Progenitor cell of endocrine pancreas (in vitro differentiated cells): Measurements from ENCODE around the gene MAPK14. TPM values are rescaled to one million over a fixed set of nuclear protein-coding genes. Genes with fewer than 3 reads are reported as not detected.
"Not testable (repeated sequence)": the region's sequence is repeated elsewhere in the genome, so short reads cannot be mapped to it uniquely, and the experiment has no call there.

Source experiments
- DNase-seq: peaks from one replicate; pipeline ENCODE4 v3.0.0; 2021; ENCODE audit warnings: low spot score; ENCODE audit not compliant: unreplicated experiment
- H3K27ac Mint-ChIP-seq: 2 replicates; pipeline ENCODE4 v1.8.0; 2021; ENCODE audit warnings: mild to moderate bottlenecking, moderate library complexity, mixed read lengths
- H3K27me3 Mint-ChIP-seq: 2 replicates; pipeline ENCODE4 v1.8.0; 2021; ENCODE audit warnings: mixed read lengths
- H3K36me3 Mint-ChIP-seq: 2 replicates; pipeline ENCODE4 v1.8.0; 2022; ENCODE audit warnings: mixed read lengths; ENCODE audit not compliant: insufficient read depth
- H3K4me1 Mint-ChIP-seq: 2 replicates; pipeline ENCODE4 v1.8.0; 2021; ENCODE audit warnings: low read depth, mixed read lengths
- H3K4me3 Mint-ChIP-seq: 2 replicates; pipeline ENCODE4 v1.8.0; 2021; ENCODE audit warnings: low read depth, mild to moderate bottlenecking, moderate library complexity, mixed read lengths
- H3K9me3 Mint-ChIP-seq: 2 replicates; pipeline ENCODE4 v1.8.0; 2021; ENCODE audit warnings: low read depth, mixed read lengths
- CTCF ChIP-seq: fragments of 200-600 bp; sonication (generic); IDR thresholded peaks from one replicate; pipeline ENCODE4 v1.5.0; 2021; ENCODE audit warnings: antibody characterized with exemption, mild to moderate bottlenecking; ENCODE audit not compliant: unreplicated experiment
- long read RNA-seq: library from polyadenylated mRNA; unstranded; transcript quantifications from one replicate; pipeline ENCODE4 v2.0.0, GENCODE V29; 2020
- total RNA-seq: library from RNA; stranded (reverse); gene quantifications from 2 replicates; pipeline ENCODE4 v1.2.1, GENCODE V29; 2021

Gene MAPK14
- total RNA-seq = 43.3 and 43.7 TPM in 2 replicates
- long read RNA-seq, full-length matches to known transcripts = 1 of 18 reads
- long read RNA-seq, partial matches to known transcripts = 6 of 18 reads
- long read RNA-seq, other reads (novel, unspliced or antisense) = 11 of 18 reads

GRCh38 chr6:36027501-36028087 is at the start of gene MAPK14:
Gene MAPK14, plus strand, starts transcription at chr6:36027808. Its CDS starts 350 bp downstream, at chr6:36028158.
- Mint-ChIP-seq H3K9me3 (no peaks in the 10 kb centered on the region), H3K27ac (peak within 1 kb of the TSS; percentile 93), H3K36me3 (peaks cover 1% of the 10 kb centered on the region), H3K4me1 (peaks cover 38% of the 10 kb centered on the region), H3K4me3 (peak within 1 kb of the TSS; percentile 85), H3K27me3 (peaks cover 17% of the 10 kb centered on the region)
- peak; percentile 72 for TF ChIP-seq CTCF
- peak; percentile 98 for DNase-seq

DNA sequence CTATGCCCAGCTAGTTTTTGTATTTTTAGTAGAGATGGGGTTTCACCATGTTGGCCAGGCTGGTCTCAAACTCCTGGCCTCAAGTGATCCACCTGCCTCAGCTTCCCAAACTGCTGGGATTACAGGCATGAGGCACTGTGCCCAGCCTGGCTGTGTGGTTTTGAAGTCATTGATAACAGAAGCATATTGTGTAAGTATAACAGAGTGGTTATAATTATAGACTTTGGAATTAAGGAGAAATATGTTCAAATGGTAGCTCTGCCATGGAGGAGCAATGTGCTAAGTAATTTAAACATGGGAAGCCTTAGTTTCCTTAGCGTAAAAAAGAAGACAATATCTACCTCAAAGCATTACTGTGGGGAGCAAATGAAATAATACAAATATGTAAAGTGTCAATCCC is 47.5 kb upstream of the MAPK14 start:
- H3K27me3 Mint-ChIP-seq, H3K27ac Mint-ChIP-seq, DNase-seq, H3K9me3 Mint-ChIP-seq, H3K4me1 Mint-ChIP-seq, H3K4me3 Mint-ChIP-seq, H3K36me3 Mint-ChIP-seq: not testable (repeated sequence)

DNA sequence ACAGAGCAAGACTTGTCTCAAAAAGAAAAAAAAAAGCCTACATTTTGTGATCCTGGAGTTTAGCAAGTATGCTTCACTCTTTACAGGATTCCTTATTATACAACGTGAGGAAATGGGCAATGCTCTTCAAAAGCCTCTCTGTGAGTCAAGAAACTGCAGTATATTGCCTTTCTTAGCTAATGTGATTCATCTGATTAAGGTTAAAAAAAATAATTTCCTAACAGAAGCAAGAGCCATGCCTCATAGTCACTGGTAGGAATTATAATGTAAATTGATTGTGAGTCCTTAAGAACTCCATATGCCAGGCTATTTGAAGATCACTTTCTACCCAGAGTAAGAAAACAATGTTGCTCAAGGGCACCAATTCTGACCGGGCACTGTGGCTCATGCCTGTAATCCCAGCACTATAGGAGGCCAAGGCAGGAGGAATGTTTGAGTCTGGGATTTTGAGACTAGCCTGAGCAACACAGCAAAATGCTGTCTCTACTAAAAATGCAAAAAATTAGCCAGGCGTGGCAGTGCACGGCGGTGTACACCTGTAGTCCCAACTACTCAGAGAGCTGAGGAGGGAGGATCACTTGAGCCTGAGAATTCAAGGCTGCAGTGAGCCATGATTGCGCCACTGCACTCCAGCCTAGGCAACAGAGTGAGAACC is 46.5 kb upstream of the MAPK14 start:
- no peak for DNase-seq
- Mint-ChIP-seq H3K4me3 (no peak overlapping the region), H3K27ac (no peak overlapping the region), H3K9me3 (no peaks in the 10 kb centered on the region), H3K27me3 (peaks cover 2% of the 10 kb centered on the region), H3K4me1 (no peaks in the 10 kb centered on the region), H3K36me3 (no peaks in the 10 kb centered on the region)
- no peak for TF ChIP-seq CTCF

DNA sequence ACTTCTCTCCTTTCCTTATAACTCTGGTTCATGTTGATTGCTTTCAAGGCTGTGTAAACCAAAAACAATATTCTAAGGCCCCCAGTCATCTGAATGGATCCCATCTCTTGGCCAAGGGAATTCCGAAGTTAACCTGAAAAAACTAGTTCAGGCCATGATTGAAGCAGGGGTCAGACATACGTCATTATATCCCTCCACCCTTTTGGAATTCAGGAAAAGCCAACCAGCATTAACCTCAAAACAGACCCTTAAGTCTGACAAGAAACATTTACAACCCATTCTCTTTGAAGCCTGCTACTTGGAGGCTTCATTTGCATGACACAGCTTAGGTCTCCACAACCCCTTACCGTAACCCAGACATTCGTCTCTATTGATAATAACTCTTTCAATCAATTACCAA is 42.9 kb upstream of the MAPK14 start:
- Mint-ChIP-seq H3K27me3 (peaks cover 2% of the 10 kb centered on the region), H3K4me1 (no peaks in the 10 kb centered on the region), H3K4me3 (no peak overlapping the region), H3K27ac (no peak overlapping the region), H3K9me3 (no peaks in the 10 kb centered on the region), H3K36me3 (no peaks in the 10 kb centered on the region)
- TF ChIP-seq CTCF = no peak
- DNase-seq = no peak

DNA sequence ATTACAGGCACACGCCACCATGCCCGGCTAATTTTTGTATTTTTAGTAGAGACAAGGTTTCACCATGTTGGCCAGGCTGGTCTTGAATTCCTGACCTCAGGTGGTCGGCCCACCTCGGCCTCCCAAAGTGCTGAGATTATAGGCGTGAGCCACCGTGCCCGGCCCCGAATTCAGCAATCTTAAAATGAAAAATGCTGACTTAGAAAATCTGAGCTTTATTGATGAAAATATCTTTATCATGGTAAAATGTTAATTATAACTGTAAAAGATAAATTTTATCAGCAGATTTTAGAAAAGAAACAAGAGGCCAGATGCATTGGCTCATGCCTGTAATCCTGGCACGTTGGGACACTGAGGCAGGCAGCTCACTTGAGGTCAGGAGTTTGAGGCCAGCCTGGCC is 39.6 kb upstream of the MAPK14 start:
- H3K36me3 Mint-ChIP-seq, DNase-seq, H3K4me1 Mint-ChIP-seq, H3K9me3 Mint-ChIP-seq, H3K27me3 Mint-ChIP-seq, H3K4me3 Mint-ChIP-seq, H3K27ac Mint-ChIP-seq: not testable (repeated sequence)

GRCh38 chr6:35993150-35993549 is 34.5 kb upstream of the MAPK14 start:
- H3K4me1 Mint-ChIP-seq = no peaks in the 10 kb centered on the region
- H3K9me3 Mint-ChIP-seq = no peaks in the 10 kb centered on the region
- no peak for DNase-seq
- no peak for TF ChIP-seq CTCF
- H3K4me3 Mint-ChIP-seq = no peak overlapping the region
- H3K36me3 Mint-ChIP-seq = no peaks in the 10 kb centered on the region
- no peaks in the 10 kb centered on the region for H3K27me3 Mint-ChIP-seq
- H3K27ac Mint-ChIP-seq = no peak overlapping the region
